Mucosa of rectum (tissue), 2 donors: ENCODE data around the gene ATXN1.

Experiments
- H3K27ac ChIP-seq, 2 donors: one replicate each; pipeline ENCODE4 v1.7.0; 2013; ENCODE audit warnings: inconsistent platforms in 2 of 2, low read depth in 2 of 2, low read length in 2 of 2
- H3K27me3 ChIP-seq, 2 donors: one replicate each; pipeline ENCODE4 v1.7.0; 2013; ENCODE audit warnings: low read length in 2 of 2; ENCODE audit not compliant: control insufficient read depth in 2 of 2, insufficient read depth in 2 of 2
- H3K36me3 ChIP-seq, 2 donors: one replicate each; pipeline ENCODE4 v1.7.0; 2013; ENCODE audit warnings: low read length in 2 of 2; ENCODE audit not compliant: control insufficient read depth in 2 of 2, insufficient read depth in 2 of 2
- H3K4me1 ChIP-seq, 2 donors: one replicate each; pipeline ENCODE4 v1.7.0; 2013; ENCODE audit warnings: low read length in 2 of 2, mild to moderate bottlenecking in 1 of 2; ENCODE audit not compliant: control insufficient read depth in 2 of 2, insufficient read depth in 2 of 2
- H3K4me3 ChIP-seq, 2 donors: one replicate each; pipeline ENCODE4 v1.7.0; 2013; ENCODE audit warnings: low read length in 2 of 2
- H3K9ac ChIP-seq, 2 donors: one replicate each; pipeline ENCODE4 v1.7.0; 2013; ENCODE audit warnings: low read length in 2 of 2, low read depth in 1 of 2, mild to moderate bottlenecking in 1 of 2
- H3K9me3 ChIP-seq, 2 donors: one replicate each; pipeline ENCODE4 v1.7.0; 2013; ENCODE audit warnings: low read length in 2 of 2; ENCODE audit not compliant: control insufficient read depth in 2 of 2
- donor health status: healthy.
- donor health status: Normal muscosa, but diverticular disease.

The ATXN1 gene

GRCh38 chr6:16674801-16675392 lies 86.4 kb downstream of the ATXN1 start:
- Histone ChIP-seq H3K27me3 (no peaks in the 10 kb centered on the region), H3K36me3 (no peaks in the 10 kb centered on the region), H3K9me3 (no peaks in the 10 kb centered on the region), H3K4me3 (no peak overlapping the region), H3K27ac (no peak overlapping the region), H3K4me1 (peaks cover 0 to 4% of the 10 kb centered on the region in 2 donors), H3K9ac (no peak overlapping the region)

- Histone ChIP-seq H3K9ac (no peak overlapping the region), H3K4me3 (no peak overlapping the region), H3K4me1 (peaks cover 0 to 4% of the 10 kb centered on the region in 2 donors), H3K27ac (no peak overlapping the region), H3K36me3 (no peaks in the 10 kb centered on the region), H3K9me3 (no peaks in the 10 kb centered on the region), H3K27me3 (no peaks in the 10 kb centered on the region)
Measured at GRCh38 chr6:16673011-16673797, 88.1 kb downstream of the ATXN1 start.

- H3K4me1 ChIP-seq, result peaks cover 0 to 4% of the 10 kb centered on the region in 2 donors
- H3K9ac ChIP-seq, result no peak overlapping the region
- H3K9me3 ChIP-seq, result no peaks in the 10 kb centered on the region
- H3K27me3 ChIP-seq, result no peaks in the 10 kb centered on the region
- H3K4me3 ChIP-seq, result no peak overlapping the region
- peaks cover 0 to 3% of the 10 kb centered on the region in 2 donors for H3K36me3 ChIP-seq
- H3K27ac ChIP-seq, result no peak overlapping the region
Measured at GRCh38 chr6:16671302-16672289, 89.7 kb downstream of the ATXN1 start.

GRCh38 chr6:16670617-16671051 lies 90.6 kb downstream of the ATXN1 start:
- Histone ChIP-seq H3K4me1 (peaks cover 0 to 4% of the 10 kb centered on the region in 2 donors), H3K9me3 (no peaks in the 10 kb centered on the region), H3K27ac (no peak overlapping the region), H3K4me3 (no peak overlapping the region), H3K36me3 (peaks cover 0 to 3% of the 10 kb centered on the region in 2 donors), H3K9ac (no peak overlapping the region), H3K27me3 (no peaks in the 10 kb centered on the region)

GRCh38 chr6:16670183-16670582 lies 91.1 kb downstream of the ATXN1 start:
- Histone ChIP-seq H3K27me3 (no peaks in the 10 kb centered on the region), H3K4me1 (peaks cover 0 to 4% of the 10 kb centered on the region in 2 donors), H3K9ac (no peak overlapping the region), H3K9me3 (no peaks in the 10 kb centered on the region), H3K27ac (peak overlapping the region in 1 of 2 donors; percentile 27), H3K4me3 (no peak overlapping the region), H3K36me3 (peaks cover 0 to 3% of the 10 kb centered on the region in 2 donors)

- Histone ChIP-seq H3K27ac (peak overlapping the region in 1 of 2 donors; percentile 21), H3K36me3 (peaks cover 0 to 3% of the 10 kb centered on the region in 2 donors), H3K9ac (no peak overlapping the region), H3K9me3 (no peaks in the 10 kb centered on the region), H3K27me3 (no peaks in the 10 kb centered on the region), H3K4me1 (no peaks in the 10 kb centered on the region), H3K4me3 (no peak overlapping the region)
Measured at GRCh38 chr6:16669227-16669626, 92.0 kb downstream of the ATXN1 start.

- Histone ChIP-seq H3K4me3 (no peak overlapping the region), H3K9me3 (no peaks in the 10 kb centered on the region), H3K36me3 (peaks cover 0 to 3% of the 10 kb centered on the region in 2 donors), H3K27ac (no peak overlapping the region), H3K27me3 (no peaks in the 10 kb centered on the region), H3K9ac (no peak overlapping the region), H3K4me1 (no peaks in the 10 kb centered on the region)
Measured at GRCh38 chr6:16667509-16667908, 93.8 kb downstream of the ATXN1 start.

- Histone ChIP-seq H3K36me3 (peaks cover 2 to 3% of the 10 kb centered on the region in 2 donors), H3K9me3 (peaks cover 0 to 3% of the 10 kb centered on the region in 2 donors), H3K4me1 (no peaks in the 10 kb centered on the region), H3K27ac (no peak overlapping the region), H3K4me3 (no peak overlapping the region), H3K9ac (no peak overlapping the region), H3K27me3 (no peaks in the 10 kb centered on the region)
Measured at GRCh38 chr6:16665992-16666391, 95.3 kb downstream of the ATXN1 start.

- H3K27me3 ChIP-seq, result no peaks in the 10 kb centered on the region
- H3K27ac ChIP-seq, result no peak overlapping the region
- no peak overlapping the region for H3K4me3 ChIP-seq
- no peak overlapping the region for H3K9ac ChIP-seq
- H3K9me3 ChIP-seq, result peaks cover 0 to 3% of the 10 kb centered on the region in 2 donors
- H3K4me1 ChIP-seq, result no peaks in the 10 kb centered on the region
- peaks cover 2 to 3% of the 10 kb centered on the region in 2 donors for H3K36me3 ChIP-seq
Measured at GRCh38 chr6:16665182-16665581, 96.1 kb downstream of the ATXN1 start.
